ENCODE results near the gene RNF113A.
A peak's percentile ranks its signal among the peaks of the same experiment; 100 is the strongest.
"Not testable (repeated sequence)": the region's sequence is repeated elsewhere in the genome, so short reads cannot be mapped to it uniquely, and the experiment has no call there.

The RNF113A gene

GRCh38 chrX:119828446-119828845, 43.1 kb downstream of the RNF113A start:
- DNase-seq: no peak

DNA sequence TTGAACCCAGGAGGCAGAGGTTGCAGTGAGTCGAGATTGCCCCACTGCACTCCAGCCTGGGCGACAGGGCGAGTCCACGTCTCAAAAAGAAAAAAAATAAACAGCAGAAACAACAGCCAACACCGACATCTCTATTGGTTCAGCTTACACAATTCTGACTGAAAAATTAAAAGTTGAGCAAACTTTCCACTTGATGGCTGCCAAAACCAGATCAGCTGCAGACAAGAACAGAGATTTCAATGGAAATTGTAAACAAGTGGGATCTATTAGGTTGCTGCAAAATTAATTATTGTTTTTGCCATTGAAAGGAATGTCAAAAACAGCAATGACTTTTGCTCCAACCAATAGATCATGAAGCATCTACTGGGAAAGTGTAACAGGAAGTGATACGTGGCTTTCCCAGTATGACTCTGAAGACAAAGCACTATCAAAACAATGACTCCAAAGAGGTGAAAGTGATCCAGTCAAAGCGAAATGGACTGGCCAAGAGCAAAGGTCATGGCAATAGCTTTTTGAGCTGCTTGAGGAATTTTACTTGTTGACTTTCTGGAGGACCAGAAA, 45.1 kb downstream of the RNF113A start:
- DNase-seq: no peak

DNA sequence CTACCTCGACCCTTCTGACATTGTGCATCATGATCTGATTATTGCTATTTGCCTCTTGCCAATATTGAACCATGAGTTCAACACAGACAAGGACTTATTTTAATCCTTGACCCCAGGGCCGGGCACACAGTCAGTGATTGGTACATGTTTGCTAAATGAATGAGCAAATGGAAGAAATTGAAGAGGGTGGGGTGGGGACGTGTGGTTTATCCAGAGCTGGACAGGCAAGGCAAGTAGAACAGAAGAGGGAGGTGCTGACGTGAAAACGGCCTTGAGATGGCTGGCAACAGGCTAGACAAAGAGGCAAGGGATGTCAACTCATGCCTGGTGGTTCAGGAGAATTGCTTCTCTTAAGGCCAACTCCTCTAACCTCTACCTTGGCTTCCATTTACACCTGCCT, 47.3 kb downstream of the RNF113A start:
- DNase-seq: not testable (repeated sequence)

DNA sequence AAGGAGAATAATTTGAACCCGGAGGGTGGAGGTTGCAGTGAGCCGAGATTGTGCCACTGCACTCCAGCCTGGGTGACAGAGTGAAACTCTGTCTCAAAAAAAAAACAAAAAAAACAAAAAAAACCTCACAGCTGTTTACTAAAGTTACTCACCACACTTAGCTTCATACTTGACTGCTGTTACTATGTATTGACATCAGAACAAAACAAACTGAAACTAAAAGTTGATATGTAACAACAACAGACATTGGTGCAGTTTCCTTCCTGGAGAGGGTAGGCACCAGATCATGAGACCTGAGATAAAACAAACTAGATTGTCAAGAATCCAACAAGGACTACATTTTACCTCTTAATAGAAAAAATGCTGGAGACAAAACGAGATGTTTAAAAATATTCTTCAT, 49.8 kb downstream of the RNF113A start:
- DNase-seq: peak; percentile 6
